Caco-2 (cell line): ENCODE data around the gene DNAI7. TPM values are rescaled to one million over a fixed set of nuclear protein-coding genes. Genes with fewer than 3 reads are reported as not detected.

ENCODE experiments used
- Bru-seq: library from RNA; stranded (reverse); fragments of 400-500 nt; gene quantifications from one replicate; lab custom pipeline; 2021; lab: Mats Ljungman, UMichigan
- BruChase-seq, 2 experiments: library from RNA; stranded (reverse); fragments of 400-500 nt; gene quantifications; one replicate each; lab custom pipeline; 2021; lab: Mats Ljungman, UMichigan
- BruUV-seq: library from RNA; stranded (reverse); fragments of 400-500 nt; replicated peaks from 2 replicates; lab custom pipeline; 2021; lab: Mats Ljungman, UMichigan
- CTCF ChIA-PET: fragments of 300-600 bp; sonication (Branson Sonifier 250); formaldehyde crosslinking; loops from one replicate; lab custom pipeline; 2022; ENCODE audit warnings: antibody characterized with exemption; lab: Charles Lee
- POLR2A ChIA-PET: fragments of 300-600 bp; sonication (Branson Sonifier 250); formaldehyde crosslinking; loops from one replicate; lab custom pipeline; 2022; ENCODE audit warnings: antibody characterized with exemption; lab: Charles Lee
- DNase-seq, 2 experiments: peaks; one replicate each; pipeline versions ENCODE4 v3.0.0 to v3.0.0-alpha.2; 2020 to 2022
- H3K27me3 ChIP-seq: replicated peaks from 2 replicates; pipeline ENCODE4 v1.6.0; 2011; ENCODE audit warnings: low read length; ENCODE audit not compliant: control insufficient read depth, insufficient read depth
- H3K36me3 ChIP-seq: 2 replicates; pipeline ENCODE4 v1.5.1; 2011; ENCODE audit warnings: low read length; ENCODE audit not compliant: control insufficient read depth, insufficient read depth
- H3K4me1 ChIP-seq: fragments of 250-450 bp; sonication (Bioruptor Pico); 2 replicates; pipeline ENCODE4 v1.5.1; 2020; ENCODE audit warnings: mild to moderate bottlenecking
- H3K4me3 ChIP-seq: 2 replicates; pipeline ENCODE4 v1.5.1; 2011; ENCODE audit warnings: low read depth, mild to moderate bottlenecking, control low read depth, low read length
- H3K9me3 ChIP-seq: fragments of 250-450 bp; sonication (Bioruptor Pico); 2 replicates; pipeline ENCODE4 v1.5.1; 2020; ENCODE audit warnings: mild to moderate bottlenecking, moderate library complexity
- H3K27ac Mint-ChIP-seq: one replicate; pipeline ENCODE4 v1.8.0; 2022; ENCODE audit warnings: mixed read lengths; ENCODE audit not compliant: unreplicated experiment
- H3K27me3 Mint-ChIP-seq: one replicate; pipeline ENCODE4 v1.8.0; 2022; ENCODE audit warnings: mixed read lengths; ENCODE audit not compliant: insufficient read depth, unreplicated experiment
- H3K36me3 Mint-ChIP-seq: one replicate; pipeline ENCODE4 v1.8.0; 2022; ENCODE audit warnings: mild to moderate bottlenecking, mixed read lengths; ENCODE audit not compliant: insufficient read depth, unreplicated experiment
- H3K4me1 Mint-ChIP-seq: one replicate; pipeline ENCODE4 v1.8.0; 2022; ENCODE audit warnings: low read depth, mixed read lengths; ENCODE audit not compliant: unreplicated experiment
- H3K4me3 Mint-ChIP-seq: one replicate; pipeline ENCODE4 v1.8.0; 2022; ENCODE audit warnings: mild to moderate bottlenecking, moderate library complexity, mixed read lengths; ENCODE audit not compliant: unreplicated experiment
- H3K9me3 Mint-ChIP-seq: one replicate; pipeline ENCODE4 v1.8.0; 2022; ENCODE audit warnings: mixed read lengths; ENCODE audit not compliant: unreplicated experiment
- intact Hi-C: fragments of 100-400 bp; cut with micrococcal nuclease; formaldehyde crosslinking; loops from one replicate; pipeline ENCODE4 v1.10.0; 2022; ENCODE audit not compliant: unreplicated experiment
- long read RNA-seq: library from polyadenylated mRNA; stranded (forward); transcript quantifications from one replicate; pipeline ENCODE4 v2.0.0, GENCODE V29; 2022
- total RNA-seq: library from RNA; stranded (reverse); gene quantifications from 2 replicates; pipeline ENCODE4 v1.2.3, GENCODE V29; 2022
- TF ChIP-seq, protein P1 (sequence below), 2 experiments: fragments of 200-600 bp in 1 of 2; IDR thresholded peaks; 1 replicate in 1 of 2; 2 replicates in 1 of 2; pipeline versions ENCODE4 v1.5.1 to v1.8.0; 2011 to 2022; ENCODE audit warnings: antibody characterized with exemption in 1 of 2, control low read depth in 1 of 2, inconsistent platforms in 1 of 2, low read depth in 1 of 2, low read length in 1 of 2, mild to moderate bottlenecking in 1 of 2, moderate library complexity in 1 of 2; ENCODE audit not compliant: insufficient read depth in 1 of 2, severe bottlenecking in 1 of 2, unreplicated experiment in 1 of 2

The DNAI7 gene, protein sequence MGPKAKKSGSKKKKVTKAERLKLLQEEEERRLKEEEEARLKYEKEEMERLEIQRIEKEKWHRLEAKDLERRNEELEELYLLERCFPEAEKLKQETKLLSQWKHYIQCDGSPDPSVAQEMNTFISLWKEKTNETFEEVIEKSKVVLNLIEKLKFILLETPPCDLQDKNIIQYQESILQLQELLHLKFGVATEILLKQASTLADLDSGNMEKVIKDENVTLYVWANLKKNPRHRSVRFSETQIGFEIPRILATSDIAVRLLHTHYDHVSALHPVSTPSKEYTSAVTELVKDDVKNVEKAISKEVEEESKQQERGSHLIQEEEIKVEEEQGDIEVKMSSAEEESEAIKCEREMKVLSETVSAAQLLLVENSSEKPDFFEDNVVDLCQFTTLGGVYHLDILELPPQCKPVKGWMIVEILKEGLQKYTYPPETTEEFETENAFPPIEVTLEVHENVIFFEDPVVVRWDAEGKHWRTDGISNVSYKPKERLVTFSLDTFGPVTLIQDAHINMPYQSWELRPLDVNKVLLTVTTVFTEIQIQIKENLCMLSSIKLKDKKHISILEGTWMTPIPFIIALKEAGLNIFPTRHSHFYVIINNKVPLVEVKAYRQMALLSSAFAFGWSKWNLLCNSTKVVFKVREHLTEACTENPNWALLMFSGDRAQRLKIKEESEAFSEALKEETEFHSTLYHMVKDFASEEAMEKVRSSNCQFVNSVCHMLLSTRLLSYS
- total RNA-seq (0.66 and 0.67 TPM in 2 replicates), Bru-seq, nascent RNA (percentile 38 among the genes with signal in this experiment), BruChase-seq, experiment 1, labeled RNA remaining after a 2-hour chase (percentile 50 among the genes with signal in this experiment), BruChase-seq, experiment 2, labeled RNA remaining after a 6-hour chase (percentile 42 among the genes with signal in this experiment)
- long read RNA-seq, partial matches to known transcripts: 9 of 22 reads
- long read RNA-seq, other reads (novel, unspliced or antisense): 13 of 22 reads

DNA sequence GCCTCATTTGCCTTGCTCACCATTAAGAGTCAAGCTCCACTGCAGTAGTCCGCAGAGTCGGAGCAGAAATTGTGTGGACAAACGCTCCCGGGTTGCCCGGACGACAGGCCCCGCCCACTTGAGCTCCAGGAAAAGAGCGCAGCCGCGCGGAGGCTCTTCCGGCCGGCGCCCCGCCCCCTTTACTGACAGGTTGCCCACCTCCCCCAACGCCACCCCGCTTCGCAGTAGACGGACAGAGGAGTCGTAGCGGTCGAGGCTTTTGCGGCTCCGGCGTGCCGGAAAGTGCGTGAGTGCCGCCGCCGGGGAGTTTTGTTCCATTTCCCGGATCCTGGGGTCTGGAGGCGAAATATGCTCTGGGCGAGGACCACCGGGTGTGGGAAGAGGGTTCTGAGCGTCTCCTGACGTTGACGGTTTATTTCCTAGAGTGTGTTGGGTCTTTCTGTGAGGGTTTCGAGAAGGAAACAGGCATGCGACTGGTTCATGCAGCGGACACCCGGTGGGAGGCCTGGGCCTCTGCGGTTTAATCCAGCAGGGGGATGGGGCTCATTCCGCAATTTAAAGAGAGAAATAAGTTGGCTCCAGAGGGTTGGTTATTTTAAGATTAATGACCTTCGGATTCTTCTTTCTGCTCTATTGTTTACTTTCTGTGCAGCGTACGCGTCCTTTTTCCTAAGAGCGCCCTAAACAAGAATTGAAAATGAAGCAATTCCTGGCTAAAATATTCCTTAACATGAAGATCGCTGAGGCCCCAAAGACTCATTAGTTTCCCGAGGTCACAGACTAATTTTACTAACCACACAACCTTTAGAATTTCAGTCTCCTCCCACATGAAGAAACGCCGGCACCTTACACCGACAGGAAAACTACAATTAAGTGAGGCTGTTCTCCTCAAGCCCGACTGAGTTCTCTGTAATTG, at the start of gene DNAI7, which contains the start of gene ETFRF1:
Gene DNAI7, minus strand, starts transcription at position 105 of the 916 bp plus-strand sequence. Its CDS starts 82 bp downstream, at position 23.
Gene ETFRF1, plus strand, starts transcription at position 182 of the 916 bp plus-strand sequence. CDS start 8,720 bp downstream, outside the sequence.
- no peaks in the 10 kb centered on the region for H3K27me3 Mint-ChIP-seq
- TF ChIP-seq, protein P1, sequence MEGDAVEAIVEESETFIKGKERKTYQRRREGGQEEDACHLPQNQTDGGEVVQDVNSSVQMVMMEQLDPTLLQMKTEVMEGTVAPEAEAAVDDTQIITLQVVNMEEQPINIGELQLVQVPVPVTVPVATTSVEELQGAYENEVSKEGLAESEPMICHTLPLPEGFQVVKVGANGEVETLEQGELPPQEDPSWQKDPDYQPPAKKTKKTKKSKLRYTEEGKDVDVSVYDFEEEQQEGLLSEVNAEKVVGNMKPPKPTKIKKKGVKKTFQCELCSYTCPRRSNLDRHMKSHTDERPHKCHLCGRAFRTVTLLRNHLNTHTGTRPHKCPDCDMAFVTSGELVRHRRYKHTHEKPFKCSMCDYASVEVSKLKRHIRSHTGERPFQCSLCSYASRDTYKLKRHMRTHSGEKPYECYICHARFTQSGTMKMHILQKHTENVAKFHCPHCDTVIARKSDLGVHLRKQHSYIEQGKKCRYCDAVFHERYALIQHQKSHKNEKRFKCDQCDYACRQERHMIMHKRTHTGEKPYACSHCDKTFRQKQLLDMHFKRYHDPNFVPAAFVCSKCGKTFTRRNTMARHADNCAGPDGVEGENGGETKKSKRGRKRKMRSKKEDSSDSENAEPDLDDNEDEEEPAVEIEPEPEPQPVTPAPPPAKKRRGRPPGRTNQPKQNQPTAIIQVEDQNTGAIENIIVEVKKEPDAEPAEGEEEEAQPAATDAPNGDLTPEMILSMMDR (IDR thresholded peaks at IDR 0.05; ENCODE audit: insufficient read depth in 1 of 2, low read depth in 1 of 2, low read length in 1 of 2, severe bottlenecking in 1 of 2, unreplicated experiment in 1 of 2): peak; percentile 24 to 42

DNA sequence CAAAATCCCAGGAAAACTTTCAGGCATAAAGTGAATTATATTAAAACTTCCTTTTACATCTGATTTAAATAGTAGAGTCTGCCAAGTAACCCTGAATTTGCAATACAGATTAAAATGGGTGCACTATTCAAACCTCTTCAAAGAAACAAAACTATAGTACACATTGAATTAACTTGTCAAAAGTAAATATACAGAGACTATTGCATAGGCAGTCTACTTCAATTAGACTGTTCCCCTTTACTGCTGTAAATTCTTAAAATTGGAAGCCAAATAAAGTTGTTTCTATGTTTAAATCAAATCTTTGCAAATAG, 48.7 kb upstream of the DNAI7 start:
- Histone ChIP-seq H3K36me3 (peaks cover 3% of the 10 kb centered on the region), H3K27me3 (no peaks in the 10 kb centered on the region), H3K9me3 (no peaks in the 10 kb centered on the region), H3K4me3 (no peak overlapping the region), H3K4me1 (peaks cover 39% of the 10 kb centered on the region)
- TSS peak; percentile 99 for BruUV-seq
- H3K27ac Mint-ChIP-seq: peak overlapping the region; percentile 88
- no peak for DNase-seq
- ChIA-PET CTCF (no interaction called here), POLR2A (no interaction called here)
- H3K9me3 Mint-ChIP-seq: no peaks in the 10 kb centered on the region
- H3K36me3 Mint-ChIP-seq: peaks cover 96% of the 10 kb centered on the region
- H3K27me3 Mint-ChIP-seq: no peaks in the 10 kb centered on the region
- TF ChIP-seq, protein P1 (IDR thresholded peaks at IDR 0.05; ENCODE audit: insufficient read depth in 1 of 2, low read depth in 1 of 2, low read length in 1 of 2, severe bottlenecking in 1 of 2, unreplicated experiment in 1 of 2): no peak
- intact Hi-C loops: loop anchor here (1.0 kb wide), 1 partner anchor 104 kb away; no protein-coding TSS in a partner anchor
- H3K4me3 Mint-ChIP-seq: peak overlapping the region; percentile 64
- peaks cover 57% of the 10 kb centered on the region for H3K4me1 Mint-ChIP-seq

More for the DNA sequence above, at the start of gene DNAI7, which contains the start of gene ETFRF1:
- DNase-seq: peak; percentile 99 to 100
- BruUV-seq: TSS peak; percentile 83
- CTCF ChIA-PET: interaction anchor here (1.0 to 1.3 kb wide), 4 partner anchors 40 to 192 kb away, joined by 3 to 13 read pairs (median 4); no protein-coding TSS in a partner anchor
- Histone ChIP-seq H3K9me3 (no peaks in the 10 kb centered on the region), H3K4me3 (peak within 1 kb of the TSS; percentile 64), H3K4me1 (peaks cover 8% of the 10 kb centered on the region; the same call in 1 of the 2 replicates), H3K36me3 (no peaks in the 10 kb centered on the region), H3K27me3 (no peaks in the 10 kb centered on the region)
- no peaks in the 10 kb centered on the region for H3K4me1 Mint-ChIP-seq
- intact Hi-C loops: no loop called here
- no peaks in the 10 kb centered on the region for H3K9me3 Mint-ChIP-seq
- POLR2A ChIA-PET: interaction anchor here (0.6 to 1.1 kb wide), 9 partner anchors 9 to 549 kb away, joined by 3 to 17 read pairs (median 4); no protein-coding TSS in a partner anchor
- H3K36me3 Mint-ChIP-seq: peaks cover 20% of the 10 kb centered on the region
- H3K27ac Mint-ChIP-seq: peak within 1 kb of the TSS; percentile 96
- peak within 1 kb of the TSS; percentile 87 for H3K4me3 Mint-ChIP-seq
